Measurements from ENCODE around the gene CEMIP2. TPM values are rescaled to one million over a fixed set of nuclear protein-coding genes. Genes with fewer than 3 reads are reported as not detected.

The CEMIP2 gene
- total RNA-seq, 2 experiments from 2014 or later: 46.5 TPM

- CTCF ChIA-PET: interaction anchor here (0.7 kb wide), 1 partner anchor 16 kb away, joined by 3 read pairs; no protein-coding TSS in a partner anchor
- peaks cover 33% of the 10 kb centered on the region for H3K36me3 Mint-ChIP-seq (ENCODE audit: low read depth)
Observed at GRCh38 chr9:71762900-71763653, 5.2 kb downstream of the CEMIP2 start.

DNA sequence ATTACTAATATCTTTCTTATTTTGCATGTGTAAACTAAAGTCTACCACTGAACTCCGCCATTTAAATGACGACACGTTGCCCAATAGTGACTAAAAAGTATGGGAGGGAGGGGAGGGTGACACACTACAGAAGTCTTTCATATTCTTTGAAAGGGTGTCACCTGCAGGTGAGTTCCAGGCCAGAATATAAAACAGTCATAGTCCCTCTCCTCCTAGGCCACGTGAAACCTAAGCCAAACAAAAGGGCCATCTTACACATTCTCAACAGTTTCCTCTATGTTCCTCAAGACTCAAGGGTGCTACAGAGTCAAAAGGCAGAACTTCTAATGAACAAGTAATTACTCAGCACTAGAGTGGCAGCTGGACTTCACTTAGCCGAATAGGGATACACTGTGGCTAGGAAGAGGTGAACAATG, 6.4 kb downstream of the CEMIP2 start:
- H3K27ac Mint-ChIP-seq: no peak overlapping the region
- ATAC-seq: no peak
- H3K36me3 Mint-ChIP-seq (ENCODE audit: low read depth): peaks cover 30% of the 10 kb centered on the region
- ChIA-PET CTCF (interaction anchor here (1.2 to 2.7 kb wide), 3 partner anchors 11 to 263 kb away, joined by 3 to 9 read pairs (median 5); no protein-coding TSS in a partner anchor), POLR2A (no interaction called here)
- H3K4me1 Mint-ChIP-seq (ENCODE audit: low read depth): peaks cover 78% of the 10 kb centered on the region
- DNase-seq: no peak
- H3K4me3 Mint-ChIP-seq: no peak overlapping the region
- H3K27me3 Mint-ChIP-seq (ENCODE audit: low read depth): no peaks in the 10 kb centered on the region
- H3K9me3 Mint-ChIP-seq (ENCODE audit: insufficient read depth): no peaks in the 10 kb centered on the region

More at GRCh38 chr9:71762900-71763653, 5.2 kb downstream of the CEMIP2 start:
- Mint-ChIP-seq H3K4me3 (peak overlapping the region; percentile 89), H3K27ac (peak overlapping the region; percentile 44), H3K4me1 (ENCODE audit: low read depth) (peaks cover 72% of the 10 kb centered on the region), H3K27me3 (ENCODE audit: low read depth) (no peaks in the 10 kb centered on the region), H3K9me3 (ENCODE audit: insufficient read depth) (no peaks in the 10 kb centered on the region)
- no peak for DNase-seq
- no peak for ATAC-seq
- POLR2A ChIA-PET: interaction anchor here (0.6 kb wide), 1 partner anchor 224 kb away, joined by 4 read pairs; no protein-coding TSS in a partner anchor

GRCh38 chr9:71760901-71761300, 7.4 kb downstream of the CEMIP2 start:
- Mint-ChIP-seq H3K9me3 (ENCODE audit: insufficient read depth) (no peaks in the 10 kb centered on the region), H3K27ac (peak overlapping the region; percentile 16), H3K27me3 (ENCODE audit: low read depth) (no peaks in the 10 kb centered on the region), H3K4me1 (ENCODE audit: low read depth) (peaks cover 72% of the 10 kb centered on the region), H3K36me3 (ENCODE audit: low read depth) (peaks cover 26% of the 10 kb centered on the region), H3K4me3 (no peak overlapping the region)
- POLR2A ChIA-PET: interaction anchor here (1.0 kb wide), 1 partner anchor 151 kb away, joined by 4 read pairs; the partner anchor contains the start of genes ABHD17B and C9orf85
- DNase-seq: no peak
- CTCF ChIA-PET: interaction anchor here (1.0 to 2.7 kb wide), 5 partner anchors 10 to 264 kb away, joined by 3 to 9 read pairs (median 4); no protein-coding TSS in a partner anchor
- ATAC-seq: no peak

- ChIA-PET CTCF (interaction anchor here (1.0 to 1.7 kb wide), 2 partner anchors 10 to 42 kb away, joined by 3 to 6 read pairs; partner anchors contain the start of gene CEMIP2), POLR2A (no interaction called here)
- H3K4me3 Mint-ChIP-seq: no peak overlapping the region
- no peaks in the 10 kb centered on the region for H3K9me3 Mint-ChIP-seq (ENCODE audit: insufficient read depth)
- ATAC-seq (no peak), DNase-seq (no peak)
- no peak overlapping the region for H3K27ac Mint-ChIP-seq
- peaks cover 53% of the 10 kb centered on the region for H3K4me1 Mint-ChIP-seq (ENCODE audit: low read depth)
- peaks cover 24% of the 10 kb centered on the region for H3K36me3 Mint-ChIP-seq (ENCODE audit: low read depth)
- H3K27me3 Mint-ChIP-seq (ENCODE audit: low read depth): no peaks in the 10 kb centered on the region
Observed at GRCh38 chr9:71758785-71759184, 9.5 kb downstream of the CEMIP2 start.

DNA sequence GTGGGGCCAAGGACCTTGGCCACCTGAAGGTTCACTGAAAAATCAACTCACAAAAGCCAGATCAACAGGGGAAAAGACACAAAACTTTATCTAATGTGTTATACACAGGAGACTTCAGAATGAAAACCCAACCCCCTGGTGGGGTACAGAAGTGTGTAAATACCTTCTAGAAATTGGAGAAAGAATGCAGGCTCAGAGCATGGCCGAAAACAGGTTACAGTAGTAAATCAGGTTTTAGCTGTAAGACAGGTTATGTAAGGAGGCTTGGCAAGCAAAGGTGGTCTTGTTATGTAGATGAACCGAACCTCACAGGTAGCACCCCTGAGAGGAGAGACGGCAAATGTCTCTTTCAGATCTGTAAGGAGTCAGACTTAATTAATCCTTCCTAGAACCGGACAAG, 10.0 kb downstream of the CEMIP2 start:
- no peaks in the 10 kb centered on the region for H3K9me3 Mint-ChIP-seq (ENCODE audit: insufficient read depth)
- POLR2A ChIA-PET: no interaction called here
- H3K27me3 Mint-ChIP-seq (ENCODE audit: low read depth): no peaks in the 10 kb centered on the region
- CTCF ChIA-PET: no interaction called here
- no peak overlapping the region for H3K27ac Mint-ChIP-seq
- H3K4me3 Mint-ChIP-seq: no peak overlapping the region
- H3K4me1 Mint-ChIP-seq (ENCODE audit: low read depth): peaks cover 48% of the 10 kb centered on the region
- H3K36me3 Mint-ChIP-seq (ENCODE audit: low read depth): peaks cover 24% of the 10 kb centered on the region
- DNase-seq: no peak
- ATAC-seq: no peak

DNA sequence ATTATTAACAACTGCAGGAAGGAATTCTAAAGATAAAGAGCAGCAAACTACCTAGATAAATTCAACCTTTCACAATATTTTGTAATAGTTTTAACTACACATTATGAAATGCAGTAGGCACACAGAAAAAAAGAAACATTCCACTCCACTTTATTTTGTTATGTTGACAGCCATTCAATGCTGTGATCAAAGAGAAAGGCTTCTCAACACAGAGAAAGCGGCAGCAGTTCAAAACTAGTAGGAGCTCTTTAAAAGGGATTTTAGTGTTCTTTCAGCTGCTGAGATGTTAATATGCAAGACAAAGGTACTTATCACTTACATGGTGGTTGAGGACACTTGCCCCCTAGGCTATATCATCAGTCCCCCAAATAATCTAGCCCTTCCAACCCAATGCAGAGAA, 11.6 kb downstream of the CEMIP2 start:
- Mint-ChIP-seq H3K9me3 (ENCODE audit: insufficient read depth) (no peaks in the 10 kb centered on the region), H3K27me3 (ENCODE audit: low read depth) (no peaks in the 10 kb centered on the region), H3K36me3 (ENCODE audit: low read depth) (peaks cover 12% of the 10 kb centered on the region), H3K4me1 (ENCODE audit: low read depth) (peaks cover 45% of the 10 kb centered on the region), H3K4me3 (no peak overlapping the region), H3K27ac (no peak overlapping the region)
- CTCF ChIA-PET: no interaction called here
- DNase-seq: no peak
- POLR2A ChIA-PET: no interaction called here
- ATAC-seq: no peak

DNA sequence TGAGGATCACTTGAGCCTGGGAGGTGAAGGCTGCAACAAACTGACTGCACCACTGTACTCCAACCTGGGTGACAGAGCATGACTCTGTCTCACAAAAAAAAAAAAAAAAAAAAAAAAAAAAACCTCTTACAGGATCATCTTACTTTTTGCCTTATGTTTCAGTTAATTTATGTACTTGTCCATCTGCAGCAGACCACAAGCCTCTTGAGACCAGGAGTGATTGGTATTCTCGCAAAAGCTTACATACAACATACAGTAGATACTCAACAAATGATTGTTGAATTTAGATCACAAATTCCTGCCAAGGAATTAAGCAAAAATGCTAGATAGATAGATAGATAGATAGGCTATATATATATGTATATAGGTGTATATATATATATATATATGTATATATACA, 12.4 kb downstream of the CEMIP2 start:
- DNase-seq (no peak), ATAC-seq (no peak)
- H3K9me3 Mint-ChIP-seq (ENCODE audit: insufficient read depth): no peaks in the 10 kb centered on the region
- H3K36me3 Mint-ChIP-seq (ENCODE audit: low read depth): peaks cover 13% of the 10 kb centered on the region
- H3K4me3 Mint-ChIP-seq: no peak overlapping the region
- ChIA-PET POLR2A (no interaction called here), CTCF (interaction anchor here (0.6 to 1.1 kb wide), 3 partner anchors 12 to 45 kb away, joined by 3 to 4 read pairs (median 3); partner anchors contain the start of gene CEMIP2)
- H3K4me1 Mint-ChIP-seq (ENCODE audit: low read depth): peaks cover 36% of the 10 kb centered on the region
- H3K27ac Mint-ChIP-seq: no peak overlapping the region
- H3K27me3 Mint-ChIP-seq (ENCODE audit: low read depth): no peaks in the 10 kb centered on the region

- no peaks in the 10 kb centered on the region for H3K27me3 Mint-ChIP-seq (ENCODE audit: low read depth)
- POLR2A ChIA-PET: no interaction called here
- ATAC-seq: no peak
Observed at GRCh38 chr9:71755230-71755629, 13.1 kb downstream of the CEMIP2 start.

DNA sequence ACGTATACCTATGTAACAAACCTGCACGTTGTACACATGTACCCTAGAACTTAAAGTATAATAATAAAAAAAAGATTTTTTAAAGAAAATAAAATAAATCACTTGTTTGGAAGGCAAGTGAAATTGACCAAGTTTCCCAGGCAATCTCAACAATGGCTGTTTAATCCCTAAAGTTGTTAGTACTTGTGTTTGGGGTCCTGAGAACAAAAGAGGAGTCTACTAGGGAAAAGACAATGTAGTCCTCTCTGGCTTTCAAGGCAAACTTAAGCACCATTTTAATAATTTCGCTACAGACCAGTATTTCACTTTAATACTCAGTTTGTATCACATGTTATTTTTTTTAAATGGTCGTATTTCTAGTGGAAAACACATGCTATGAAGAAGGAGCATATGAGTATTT, 14.2 kb downstream of the CEMIP2 start:
- ATAC-seq (no peak), DNase-seq (no peak)
- H3K36me3 Mint-ChIP-seq (ENCODE audit: low read depth): peaks cover 21% of the 10 kb centered on the region
- H3K9me3 Mint-ChIP-seq (ENCODE audit: insufficient read depth): no peaks in the 10 kb centered on the region
- H3K27ac Mint-ChIP-seq: no peak overlapping the region
- H3K4me1 Mint-ChIP-seq (ENCODE audit: low read depth): peaks cover 30% of the 10 kb centered on the region
- H3K4me3 Mint-ChIP-seq: no peak overlapping the region
- CTCF ChIA-PET: no interaction called here
- H3K27me3 Mint-ChIP-seq (ENCODE audit: low read depth): no peaks in the 10 kb centered on the region
- POLR2A ChIA-PET: no interaction called here

More at GRCh38 chr9:71755230-71755629, 13.1 kb downstream of the CEMIP2 start:
- DNase-seq: no peak
- H3K36me3 Mint-ChIP-seq (ENCODE audit: low read depth): peaks cover 13% of the 10 kb centered on the region
- no peak overlapping the region for H3K27ac Mint-ChIP-seq
- CTCF ChIA-PET: interaction anchor here (0.6 to 1.1 kb wide), 3 partner anchors 13 to 45 kb away, joined by 3 to 4 read pairs (median 3); partner anchors contain the start of gene CEMIP2
- H3K4me1 Mint-ChIP-seq (ENCODE audit: low read depth): peaks cover 35% of the 10 kb centered on the region
- H3K4me3 Mint-ChIP-seq: no peak overlapping the region
- H3K9me3 Mint-ChIP-seq (ENCODE audit: insufficient read depth): no peaks in the 10 kb centered on the region

DNA sequence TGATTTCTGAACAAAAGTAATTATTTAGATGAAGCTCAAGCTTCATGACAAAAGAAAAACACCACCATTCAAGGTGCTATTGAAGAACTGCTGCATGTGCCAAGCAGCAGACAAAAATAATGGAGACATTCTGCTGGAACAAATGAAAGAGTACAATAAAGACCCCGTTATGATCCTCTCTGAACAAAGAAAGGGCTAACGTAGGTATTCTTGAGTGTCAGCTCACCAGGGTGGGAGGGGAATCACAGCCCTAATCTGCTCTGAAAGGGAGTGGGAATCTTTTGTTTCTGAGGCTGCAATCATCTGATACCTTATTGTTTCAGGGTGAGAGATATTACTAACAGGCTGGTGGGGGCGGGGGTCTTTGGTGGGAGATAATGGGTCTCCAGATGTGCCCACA, 15.4 kb downstream of the CEMIP2 start:
- DNase-seq (no peak), ATAC-seq (no peak)
- ChIA-PET POLR2A (interaction anchor here (1.6 kb wide), 1 partner anchor 13 kb away, joined by 6 read pairs; no protein-coding TSS in a partner anchor), CTCF (interaction anchor here (1.3 kb wide), 1 partner anchor 14 kb away, joined by 3 read pairs; no protein-coding TSS in a partner anchor)
- H3K4me3 Mint-ChIP-seq: no peak overlapping the region
- no peak overlapping the region for H3K27ac Mint-ChIP-seq
- peaks cover 25% of the 10 kb centered on the region for H3K36me3 Mint-ChIP-seq (ENCODE audit: low read depth)
- H3K9me3 Mint-ChIP-seq (ENCODE audit: insufficient read depth): no peaks in the 10 kb centered on the region
- H3K27me3 Mint-ChIP-seq (ENCODE audit: low read depth): no peaks in the 10 kb centered on the region
- peaks cover 18% of the 10 kb centered on the region for H3K4me1 Mint-ChIP-seq (ENCODE audit: low read depth)

GRCh38 chr9:71752352-71752751, 16.0 kb downstream of the CEMIP2 start:
- peaks cover 16% of the 10 kb centered on the region for H3K4me1 Mint-ChIP-seq (ENCODE audit: low read depth)

GRCh38 chr9:71748280-71748743, 20.0 kb downstream of the CEMIP2 start:
- peaks cover 54% of the 10 kb centered on the region for H3K36me3 Mint-ChIP-seq (ENCODE audit: low read depth)
- H3K4me1 Mint-ChIP-seq (ENCODE audit: low read depth): peaks cover 10% of the 10 kb centered on the region
- no peaks in the 10 kb centered on the region for H3K9me3 Mint-ChIP-seq (ENCODE audit: insufficient read depth)
- DNase-seq (no peak), ATAC-seq (no peak)
- no peaks in the 10 kb centered on the region for H3K27me3 Mint-ChIP-seq (ENCODE audit: low read depth)
- H3K27ac Mint-ChIP-seq: no peak overlapping the region
- CTCF ChIA-PET: interaction anchor here (0.9 to 1.1 kb wide), 3 partner anchors 20 to 144 kb away, joined by 3 to 4 read pairs (median 3); partner anchors contain the start of gene CEMIP2
- H3K4me3 Mint-ChIP-seq: no peak overlapping the region
- POLR2A ChIA-PET: interaction anchor here (1.2 kb wide), 1 partner anchor 19 kb away, joined by 3 read pairs; no protein-coding TSS in a partner anchor

More at GRCh38 chr9:71752352-71752751, 16.0 kb downstream of the CEMIP2 start:
- no peak overlapping the region for H3K4me3 Mint-ChIP-seq
- POLR2A ChIA-PET: interaction anchor here (1.6 kb wide), 1 partner anchor 14 kb away, joined by 6 read pairs; no protein-coding TSS in a partner anchor
- no peaks in the 10 kb centered on the region for H3K9me3 Mint-ChIP-seq (ENCODE audit: insufficient read depth)
- no peaks in the 10 kb centered on the region for H3K27me3 Mint-ChIP-seq (ENCODE audit: low read depth)
- no peak for ATAC-seq
- no peak overlapping the region for H3K27ac Mint-ChIP-seq
- peaks cover 31% of the 10 kb centered on the region for H3K36me3 Mint-ChIP-seq (ENCODE audit: low read depth)
- CTCF ChIA-PET: interaction anchor here (1.3 to 2.6 kb wide), 2 partner anchors 8 to 15 kb away, joined by 3 to 9 read pairs; no protein-coding TSS in a partner anchor
- no peak for DNase-seq
